Activated CD4-positive, alpha-beta memory T cell treated with anti-CD3 and anti-CD28 coated beads, Interleukin-2, amount 10 ng/mL, durations not matched to agents 7 days and 5 days (primary cell): ENCODE results near the gene BRME1. TPM values are rescaled to one million over a fixed set of nuclear protein-coding genes. Genes with fewer than 3 reads are reported as not detected.
A peak's percentile ranks its signal among the peaks of the same experiment; 100 is the strongest.
"Not testable (repeated sequence)": the region's sequence is repeated elsewhere in the genome, so short reads cannot be mapped to it uniquely, and the experiment has no call there.

Experiments used
- CTCF ChIA-PET: fragments of 350-600 bp; sonication (Branson Sonifier 250); formaldehyde crosslinking; loops from one replicate; lab custom pipeline; 2021; ENCODE audit warnings: antibody characterized with exemption, inconsistent platforms; lab: Charles Lee
- POLR2A ChIA-PET: fragments of 350-600 bp; sonication (Branson Sonifier 250); formaldehyde crosslinking; loops from one replicate; lab custom pipeline; 2021; ENCODE audit warnings: antibody characterized with exemption; lab: Charles Lee
- DNase-seq: peaks from one replicate; pipeline ENCODE4 v3.0.0-alpha.2; 2020
- H3K27ac Mint-ChIP-seq: one replicate; pipeline ENCODE4 v1.8.0; 2021; ENCODE audit warnings: mild to moderate bottlenecking, mixed read lengths
- H3K27me3 Mint-ChIP-seq: one replicate; pipeline ENCODE4 v1.8.0; 2021; ENCODE audit warnings: mixed read lengths
- H3K36me3 Mint-ChIP-seq: one replicate; pipeline ENCODE4 v1.8.0; 2021; ENCODE audit warnings: low read depth, mixed read lengths
- H3K4me1 Mint-ChIP-seq: one replicate; pipeline ENCODE4 v1.8.0; 2021; ENCODE audit warnings: mixed read lengths
- H3K4me3 Mint-ChIP-seq: one replicate; pipeline ENCODE4 v1.8.0; 2021; ENCODE audit warnings: mild to moderate bottlenecking, mixed read lengths
- H3K9me3 Mint-ChIP-seq: one replicate; pipeline ENCODE4 v1.8.0; 2021; ENCODE audit warnings: mixed read lengths
- total RNA-seq, 2 experiments: library from RNA; stranded (reverse); gene quantifications; one replicate each; pipeline ENCODE4 v1.2.3, GENCODE V29; 2021

The BRME1 gene
- total RNA-seq, 2 experiments from 2014 or later, result 3.8 to 4.4 TPM

- H3K4me3 Mint-ChIP-seq, result no peak overlapping the region
- no peaks in the 10 kb centered on the region for H3K9me3 Mint-ChIP-seq
- ChIA-PET POLR2A (no interaction called here), CTCF (no interaction called here)
- H3K4me1 Mint-ChIP-seq, result peaks cover 3% of the 10 kb centered on the region
- no peaks in the 10 kb centered on the region for H3K36me3 Mint-ChIP-seq
- DNase-seq, result no peak
- H3K27ac Mint-ChIP-seq, result no peak overlapping the region
- H3K27me3 Mint-ChIP-seq, result peaks cover 7% of the 10 kb centered on the region
Measured at GRCh38 chr19:13935765-13936510, 30.0 kb upstream of the BRME1 start.

- Mint-ChIP-seq H3K4me3 (no peak overlapping the region), H3K27me3 (peaks cover 7% of the 10 kb centered on the region), H3K36me3 (no peaks in the 10 kb centered on the region), H3K27ac (no peak overlapping the region), H3K9me3 (no peaks in the 10 kb centered on the region), H3K4me1 (peaks cover 3% of the 10 kb centered on the region)
- DNase-seq, result no peak
- POLR2A ChIA-PET, result no interaction called here
- CTCF ChIA-PET, result no interaction called here
Measured at GRCh38 chr19:13934785-13935109, 28.8 kb upstream of the BRME1 start.

DNA sequence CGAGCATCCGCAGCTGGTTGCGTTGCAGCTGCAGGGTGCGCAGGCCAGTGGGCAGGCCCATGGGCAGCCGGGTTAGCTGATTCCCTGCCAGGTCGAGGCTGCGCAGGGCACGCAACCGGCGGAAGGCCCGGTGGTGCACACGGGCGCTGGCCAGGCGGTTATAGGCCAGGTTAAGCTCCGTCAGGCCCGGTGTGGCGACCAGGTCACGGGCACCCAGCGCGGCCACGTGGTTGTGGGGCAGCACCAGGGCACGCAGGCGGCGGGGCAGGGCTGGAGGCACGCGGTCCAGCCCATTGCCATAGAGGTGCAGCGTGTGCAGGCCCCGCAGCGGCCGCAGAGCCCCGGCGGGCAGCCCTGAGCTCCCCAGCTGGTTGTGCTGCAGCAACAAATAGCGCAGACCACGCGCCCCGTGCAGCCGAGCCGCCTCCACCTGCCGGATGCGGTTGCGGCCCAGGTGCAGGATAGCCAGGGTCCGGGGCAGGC lies 27.0 kb upstream of the BRME1 start:
- H3K9me3 Mint-ChIP-seq, result no peaks in the 10 kb centered on the region
- peaks cover 3% of the 10 kb centered on the region for H3K4me1 Mint-ChIP-seq
- CTCF ChIA-PET, result interaction anchor here (0.9 kb wide), 1 partner anchor 139 kb away, joined by 3 read pairs; the partner anchor contains the start of gene MISP3
- H3K36me3 Mint-ChIP-seq, result peaks cover 6% of the 10 kb centered on the region
- POLR2A ChIA-PET, result interaction anchor here (1.2 kb wide), 1 partner anchor 54 kb away, joined by 3 read pairs; no protein-coding TSS in a partner anchor
- no peak overlapping the region for H3K4me3 Mint-ChIP-seq
- H3K27ac Mint-ChIP-seq, result no peak overlapping the region
- peaks cover 7% of the 10 kb centered on the region for H3K27me3 Mint-ChIP-seq
- no peak for DNase-seq

GRCh38 chr19:13932149-13932637 lies 26.3 kb upstream of the BRME1 start:
- Mint-ChIP-seq H3K4me3 (no peak overlapping the region), H3K27ac (no peak overlapping the region), H3K36me3 (peaks cover 6% of the 10 kb centered on the region), H3K27me3 (peaks cover 5% of the 10 kb centered on the region), H3K9me3 (no peaks in the 10 kb centered on the region), H3K4me1 (peaks cover 2% of the 10 kb centered on the region)
- DNase-seq, result no peak
- POLR2A ChIA-PET, result no interaction called here
- CTCF ChIA-PET, result interaction anchor here (0.9 kb wide), 1 partner anchor 140 kb away, joined by 3 read pairs; the partner anchor contains the start of gene MISP3

GRCh38 chr19:13931391-13932148 lies 25.7 kb upstream of the BRME1 start:
- H3K4me1 Mint-ChIP-seq, result peaks cover 9% of the 10 kb centered on the region
- ChIA-PET POLR2A (no interaction called here), CTCF (no interaction called here)
- peaks cover 5% of the 10 kb centered on the region for H3K27me3 Mint-ChIP-seq
- H3K27ac Mint-ChIP-seq, result no peak overlapping the region
- H3K36me3 Mint-ChIP-seq, result peaks cover 11% of the 10 kb centered on the region
- no peaks in the 10 kb centered on the region for H3K9me3 Mint-ChIP-seq
- H3K4me3 Mint-ChIP-seq, result no peak overlapping the region
- no peak for DNase-seq

GRCh38 chr19:13930402-13930801 lies 24.5 kb upstream of the BRME1 start:
- no peaks in the 10 kb centered on the region for H3K9me3 Mint-ChIP-seq
- H3K27ac Mint-ChIP-seq, result no peak overlapping the region
- peaks cover 15% of the 10 kb centered on the region for H3K36me3 Mint-ChIP-seq
- H3K4me3 Mint-ChIP-seq, result no peak overlapping the region
- DNase-seq, result no peak
- ChIA-PET CTCF (no interaction called here), POLR2A (no interaction called here)
- peaks cover 5% of the 10 kb centered on the region for H3K27me3 Mint-ChIP-seq
- peaks cover 12% of the 10 kb centered on the region for H3K4me1 Mint-ChIP-seq

GRCh38 chr19:13929956-13930355 lies 24.0 kb upstream of the BRME1 start:
- no peak for DNase-seq
- no peak overlapping the region for H3K27ac Mint-ChIP-seq
- POLR2A ChIA-PET, result no interaction called here
- H3K27me3 Mint-ChIP-seq, result peaks cover 5% of the 10 kb centered on the region
- peaks cover 17% of the 10 kb centered on the region for H3K36me3 Mint-ChIP-seq
- H3K4me3 Mint-ChIP-seq, result no peak overlapping the region
- CTCF ChIA-PET, result no interaction called here
- H3K9me3 Mint-ChIP-seq, result no peaks in the 10 kb centered on the region
- H3K4me1 Mint-ChIP-seq, result peaks cover 12% of the 10 kb centered on the region

DNA sequence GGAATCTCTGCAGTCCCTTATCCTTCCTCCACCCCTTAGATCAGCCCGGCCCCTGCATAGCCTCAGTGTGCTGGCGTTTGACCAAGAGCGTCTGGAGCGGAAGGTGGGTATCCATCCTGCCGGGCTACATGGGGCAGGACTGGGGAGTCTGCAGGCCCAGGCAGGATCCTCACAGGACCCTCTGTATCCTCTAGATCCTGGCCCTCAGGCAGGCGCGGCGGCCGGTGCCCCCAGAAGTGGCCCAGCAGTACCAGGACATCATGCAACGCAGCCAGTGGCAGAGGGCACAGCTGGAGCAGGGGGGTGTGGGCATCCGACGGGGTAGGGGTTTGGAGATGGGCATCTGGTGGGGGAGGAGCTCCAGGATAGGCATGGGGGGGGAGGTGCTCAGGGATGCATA lies 23.4 kb upstream of the BRME1 start:
- Mint-ChIP-seq H3K4me3 (no peak overlapping the region), H3K27ac (no peak overlapping the region), H3K36me3 (peaks cover 20% of the 10 kb centered on the region), H3K27me3 (peaks cover under 1% of the 10 kb centered on the region), H3K4me1 (peaks cover 12% of the 10 kb centered on the region), H3K9me3 (no peaks in the 10 kb centered on the region)
- no peak for DNase-seq
- ChIA-PET CTCF (no interaction called here), POLR2A (no interaction called here)

- POLR2A ChIA-PET, result no interaction called here
- Mint-ChIP-seq H3K9me3 (no peaks in the 10 kb centered on the region), H3K4me3 (no peak overlapping the region), H3K27me3 (no peaks in the 10 kb centered on the region), H3K4me1 (peaks cover 12% of the 10 kb centered on the region), H3K27ac (peak overlapping the region; percentile 40), H3K36me3 (peaks cover 35% of the 10 kb centered on the region)
- DNase-seq, result no peak
- CTCF ChIA-PET, result interaction anchor here (1.6 kb wide), 1 partner anchor 10 kb away, joined by 3 read pairs; no protein-coding TSS in a partner anchor
Measured at GRCh38 chr19:13926715-13927114, 20.8 kb upstream of the BRME1 start.

DNA sequence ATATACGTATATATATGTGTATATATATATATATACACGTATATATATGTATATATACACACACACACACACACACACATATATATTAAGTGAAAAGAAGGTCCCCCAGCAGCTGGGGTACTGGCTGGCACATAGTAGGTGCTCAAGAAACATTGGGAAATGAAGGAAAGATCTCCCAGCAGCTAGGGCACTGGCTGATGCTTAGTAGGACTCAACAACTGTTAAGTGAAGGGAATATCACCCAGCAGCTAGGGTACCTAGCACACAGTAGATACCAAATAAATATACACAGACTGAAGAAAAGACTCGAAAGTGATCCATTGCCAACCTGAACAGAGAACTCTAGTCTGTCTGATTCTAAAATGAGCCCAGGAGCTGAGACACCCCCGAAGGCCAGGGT lies 20.1 kb upstream of the BRME1 start:
- Mint-ChIP-seq H3K4me3 (no peak overlapping the region), H3K4me1 (peaks cover 12% of the 10 kb centered on the region), H3K27me3 (no peaks in the 10 kb centered on the region), H3K27ac (peak overlapping the region; percentile 45), H3K36me3 (peaks cover 42% of the 10 kb centered on the region), H3K9me3 (peaks cover 3% of the 10 kb centered on the region)
- CTCF ChIA-PET, result interaction anchor here (0.5 to 1.6 kb wide), 2 partner anchors 9 to 152 kb away, joined by 3 read pairs; no protein-coding TSS in a partner anchor
- POLR2A ChIA-PET, result no interaction called here
- DNase-seq, result no peak

- H3K4me3 Mint-ChIP-seq, result no peak overlapping the region
- H3K4me1 Mint-ChIP-seq, result peaks cover 12% of the 10 kb centered on the region
- H3K36me3 Mint-ChIP-seq, result peaks cover 57% of the 10 kb centered on the region
- H3K9me3 Mint-ChIP-seq, result peaks cover 4% of the 10 kb centered on the region
- ChIA-PET POLR2A (no interaction called here), CTCF (no interaction called here)
- no peak overlapping the region for H3K27ac Mint-ChIP-seq
- DNase-seq, result no peak
- no peaks in the 10 kb centered on the region for H3K27me3 Mint-ChIP-seq
Measured at GRCh38 chr19:13923194-13923987, 17.5 kb upstream of the BRME1 start.

- POLR2A ChIA-PET, H3K27ac Mint-ChIP-seq, H3K27me3 Mint-ChIP-seq, H3K4me3 Mint-ChIP-seq, H3K9me3 Mint-ChIP-seq, DNase-seq: not testable (repeated sequence)
- CTCF ChIA-PET, result interaction anchor here (1.7 kb wide), 1 partner anchor 215 kb away, joined by 4 read pairs; the partner anchor contains the start of gene ASF1B
- Mint-ChIP-seq H3K4me1 (peaks cover 11% of the 10 kb centered on the region), H3K36me3 (peaks cover 56% of the 10 kb centered on the region)
Measured at GRCh38 chr19:13922118-13922517, 16.2 kb upstream of the BRME1 start.
